B cell (primary cell): ENCODE measurements around the gene XIRP2. TPM values are rescaled to one million over a fixed set of nuclear protein-coding genes. Genes with fewer than 3 reads are reported as not detected.

Source experiments
- ATAC-seq: fragments of 200-7000 bp; cut with Tn5 transposase; one replicate; pipeline ENCODE4 v1.10.0; 2021; ENCODE audit warnings: low read depth, mild to moderate bottlenecking, moderate number of reproducible peaks, moderate library complexity
- CTCF ChIA-PET: fragments of 350-600 bp; sonication (Branson Sonifier 250); formaldehyde crosslinking; loops from one replicate; lab custom pipeline; 2021; ENCODE audit warnings: antibody characterized with exemption, inconsistent platforms; lab: Charles Lee
- POLR2A ChIA-PET: fragments of 350-600 bp; sonication (Branson Sonifier 250); formaldehyde crosslinking; loops from one replicate; lab custom pipeline; 2021; ENCODE audit warnings: antibody characterized with exemption; lab: Charles Lee
- DNase-seq: peaks from one replicate; pipeline ENCODE4 v3.0.0; 2013
- H2AFZ ChIP-seq: 2 replicates; pipeline ENCODE4 v1.6.1; 2012; ENCODE audit warnings: mild to moderate bottlenecking, low read depth, low read length; ENCODE audit not compliant: insufficient read depth, poor library complexity, severe bottlenecking
- H3K27ac ChIP-seq, 2 donors: 1 replicate in 1 of 2; 2 replicates in 1 of 2; pipeline ENCODE4 v1.5.1; 2012 to 2013; ENCODE audit warnings: low read length in 2 of 2, mild to moderate bottlenecking in 2 of 2, moderate library complexity in 1 of 2
- H3K27me3 ChIP-seq, 4 experiments: fragments of 200-600 bp in 1 of 4; sonication (generic) in 1 of 4; replicated peaks in 1 of 4; 1 replicate in 2 of 4; 2 replicates in 2 of 4; pipeline versions ENCODE4 v1.6.1 to v1.7.0; 2013 to 2016; ENCODE audit warnings: low read length in 3 of 4, mild to moderate bottlenecking in 2 of 4, mixed read lengths in 1 of 4, moderate library complexity in 1 of 4; ENCODE audit not compliant: insufficient read depth in 4 of 4, control insufficient read depth in 3 of 4; ENCODE audit errors: control extremely low read depth in 1 of 4
- H3K36me3 ChIP-seq, 2 experiments: replicated peaks in 1 of 2; 1 replicate in 1 of 2; 2 replicates in 1 of 2; pipeline versions ENCODE4 v1.6.1 to v1.7.1; 2013; ENCODE audit warnings: low read length in 1 of 2; ENCODE audit not compliant: insufficient read depth in 2 of 2, control insufficient read depth in 1 of 2; ENCODE audit errors: control extremely low read depth in 1 of 2, extremely low read depth in 1 of 2
- H3K4me1 ChIP-seq, 2 donors: fragments of 200-600 bp in 1 of 2; sonication (generic) in 1 of 2; 1 replicate in 1 of 2; 2 replicates in 1 of 2; pipeline versions ENCODE4 v1.5.1 to v1.6.1; 2013 to 2017; ENCODE audit warnings: low read length in 2 of 2; ENCODE audit not compliant: control insufficient read depth in 2 of 2, insufficient read depth in 2 of 2
- H3K4me2 ChIP-seq: replicated peaks from 2 replicates; pipeline ENCODE3; 2012; ENCODE audit warnings: mild to moderate bottlenecking, low read depth, low read length; ENCODE audit not compliant: poor library complexity, severe bottlenecking
- H3K4me3 ChIP-seq, 5 experiments: fragments of 200-600 bp in 1 of 5; sonication (generic) in 1 of 5; 1 replicate in 3 of 5; 2 replicates in 2 of 5; pipeline versions ENCODE4 v1.5.1 to v1.7.0; 2011 to 2016; ENCODE audit warnings: low read length in 4 of 5, mild to moderate bottlenecking in 4 of 5, low read depth in 2 of 5, control low read depth in 1 of 5, moderate library complexity in 1 of 5; ENCODE audit not compliant: insufficient read depth in 1 of 5; ENCODE audit errors: control extremely low read depth in 1 of 5, extremely low read depth in 1 of 5
- H3K79me2 ChIP-seq: fragments of 200-600 bp; sonication (generic); one replicate; pipeline ENCODE4 v1.6.0; 2016; ENCODE audit warnings: low read length; ENCODE audit not compliant: control insufficient read depth, insufficient read depth
- H3K9ac ChIP-seq: fragments of 200-600 bp; sonication (generic); 2 replicates; pipeline ENCODE4 v1.6.1; 2017; ENCODE audit warnings: mild to moderate bottlenecking, low read length, moderate library complexity
- H3K9me3 ChIP-seq, 3 donors: one replicate each; pipeline versions ENCODE4 v1.6.1 to v1.7.1; 2013; ENCODE audit warnings: low read length in 2 of 3; ENCODE audit not compliant: control insufficient read depth in 2 of 3, insufficient read depth in 1 of 3; ENCODE audit errors: control extremely low read depth in 1 of 3
- H4K20me1 ChIP-seq: 2 replicates; pipeline ENCODE4 v1.6.0; 2012; ENCODE audit warnings: mild to moderate bottlenecking, low read length; ENCODE audit not compliant: insufficient read depth, control insufficient read depth, poor library complexity, severe bottlenecking
- H3K27ac Mint-ChIP-seq: one replicate; pipeline ENCODE4 v1.8.0; 2021; ENCODE audit warnings: mixed read lengths
- H3K27me3 Mint-ChIP-seq: one replicate; pipeline ENCODE4 v1.8.0; 2021; ENCODE audit warnings: mixed read lengths
- H3K4me1 Mint-ChIP-seq: one replicate; pipeline ENCODE4 v1.8.0; 2021; ENCODE audit warnings: mixed read lengths
- H3K4me3 Mint-ChIP-seq: one replicate; pipeline ENCODE4 v1.8.0; 2021; ENCODE audit warnings: mixed read lengths
- H3K9me3 Mint-ChIP-seq: one replicate; pipeline ENCODE4 v1.8.0; 2022; ENCODE audit warnings: mixed read lengths; ENCODE audit not compliant: insufficient read depth
- EZH2 ChIP-seq: IDR thresholded peaks from 2 replicates; pipeline ENCODE4 v1.6.1; 2012; ENCODE audit warnings: borderline replicate concordance, low read depth, mild to moderate bottlenecking, moderate library complexity, low read length; ENCODE audit not compliant: insufficient read depth, poor library complexity, severe bottlenecking
- WGBS: methylation state at CpG from one replicate; pipeline ENCODE4 v1.1.5; 2013; ENCODE audit warnings: missing lambda C conversion rate; ENCODE audit not compliant: insufficient coverage; 5-methylcytosine and 5-hydroxymethylcytosine counted together
- intact Hi-C: fragments of 100-400 bp; cut with micrococcal nuclease; formaldehyde crosslinking; loops from one replicate; pipeline ENCODE4 v1.10.0; 2022
- polyA minus RNA-seq: library from RNA; depleted of rRNA, polyadenylated mRNA; stranded (reverse); fragments of >200 nt; gene quantifications from 2 replicates; pipeline ENCODE4 v1.2.3, GENCODE V29; 2012
- polyA plus RNA-seq: library from polyadenylated mRNA; depleted of rRNA; stranded (reverse); fragments of >200 nt; gene quantifications from 2 replicates; pipeline ENCODE4 v1.2.3, GENCODE V29; 2012
- total RNA-seq, 2 donors: library from RNA; stranded (reverse); fragments of 120-200 nt in 1 of 2; gene quantifications; 1 replicate in 1 of 2; 2 replicates in 1 of 2; pipeline versions ENCODE4 v1.2.3 to v1.2.4, GENCODE V29; 2013 to 2022
- TF ChIP-seq, protein P1 (sequence below): fragments of 200-600 bp; IDR thresholded peaks from one replicate; pipeline ENCODE4 v1.8.0; 2022; ENCODE audit warnings: antibody characterized with exemption, mild to moderate bottlenecking

The XIRP2 gene, protein sequence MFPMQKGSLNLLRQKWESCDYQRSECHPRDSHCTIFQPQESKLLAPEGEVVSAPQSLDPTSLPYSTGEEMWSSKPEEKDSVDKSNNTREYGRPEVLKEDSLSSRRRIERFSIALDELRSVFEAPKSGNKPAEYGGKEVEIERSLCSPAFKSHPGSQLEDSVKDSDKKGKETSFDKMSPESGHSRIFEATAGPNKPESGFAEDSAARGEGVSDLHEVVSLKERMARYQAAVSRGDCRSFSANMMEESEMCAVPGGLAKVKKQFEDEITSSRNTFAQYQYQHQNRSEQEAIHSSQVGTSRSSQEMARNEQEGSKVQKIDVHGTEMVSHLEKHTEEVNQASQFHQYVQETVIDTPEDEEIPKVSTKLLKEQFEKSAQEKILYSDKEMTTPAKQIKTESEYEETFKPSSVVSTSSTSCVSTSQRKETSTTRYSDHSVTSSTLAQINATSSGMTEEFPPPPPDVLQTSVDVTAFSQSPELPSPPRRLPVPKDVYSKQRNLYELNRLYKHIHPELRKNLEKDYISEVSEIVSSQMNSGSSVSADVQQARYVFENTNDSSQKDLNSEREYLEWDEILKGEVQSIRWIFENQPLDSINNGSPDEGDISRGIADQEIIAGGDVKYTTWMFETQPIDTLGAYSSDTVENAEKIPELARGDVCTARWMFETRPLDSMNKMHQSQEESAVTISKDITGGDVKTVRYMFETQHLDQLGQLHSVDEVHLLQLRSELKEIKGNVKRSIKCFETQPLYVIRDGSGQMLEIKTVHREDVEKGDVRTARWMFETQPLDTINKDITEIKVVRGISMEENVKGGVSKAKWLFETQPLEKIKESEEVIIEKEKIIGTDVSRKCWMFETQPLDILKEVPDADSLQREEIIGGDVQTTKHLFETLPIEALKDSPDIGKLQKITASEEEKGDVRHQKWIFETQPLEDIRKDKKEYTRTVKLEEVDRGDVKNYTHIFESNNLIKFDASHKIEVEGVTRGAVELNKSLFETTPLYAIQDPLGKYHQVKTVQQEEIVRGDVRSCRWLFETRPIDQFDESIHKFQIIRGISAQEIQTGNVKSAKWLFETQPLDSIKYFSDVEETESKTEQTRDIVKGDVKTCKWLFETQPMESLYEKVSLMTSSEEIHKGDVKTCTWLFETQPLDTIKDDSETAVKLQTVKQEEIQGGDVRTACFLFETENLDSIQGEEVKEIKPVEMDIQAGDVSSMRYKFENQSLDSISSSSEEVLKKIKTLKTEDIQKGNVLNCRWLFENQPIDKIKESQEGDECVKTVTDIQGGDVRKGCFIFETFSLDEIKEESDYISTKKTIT (N-terminal part only)
- total RNA-seq: not detected in 2 replicates
- 3.9 TPM for total RNA-seq (2013)
- not detected in 2 replicates for polyA plus RNA-seq
- 0.07 TPM in 1 of 2 replicates, not detected in the other for polyA minus RNA-seq

DNA sequence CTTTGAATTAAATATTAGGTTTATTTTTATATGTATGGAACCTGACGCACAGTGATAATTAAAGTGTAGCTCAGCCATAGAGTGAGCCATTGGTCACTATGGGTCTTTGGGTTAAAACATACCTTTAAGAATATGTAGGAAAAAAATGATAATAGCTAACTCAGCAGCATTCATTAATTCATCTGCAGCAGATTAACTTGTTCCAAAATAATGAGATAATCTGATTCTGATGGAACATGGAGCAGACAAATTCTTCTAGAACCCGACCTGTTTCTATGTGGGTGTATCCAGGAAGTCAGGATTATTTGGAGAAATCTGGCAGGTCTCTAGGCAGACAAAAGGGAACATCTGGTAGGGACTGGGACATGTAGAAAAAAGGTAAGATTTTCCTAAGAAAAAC, at the start of gene XIRP2:
Gene XIRP2, plus strand, starts transcription at position 301 of the 400 bp plus-strand sequence. CDS start 15,003 bp downstream, outside the sequence.
- 100% methylated on average over 1 of the region's 2 CpGs for WGBS
- ATAC-seq (no peak), DNase-seq (no peak)
- no peak within 1 kb of the TSS for H3K27ac Mint-ChIP-seq
- Histone ChIP-seq H3K27ac (no peak within 1 kb of the TSS), H4K20me1 (no peaks in the 10 kb centered on the region), H3K79me2 (no peaks in the 10 kb centered on the region), H3K4me3 (no peak within 1 kb of the TSS), H3K9me3 (no peaks in the 10 kb centered on the region), H3K36me3 (no peaks in the 10 kb centered on the region), H3K4me1 (no peaks in the 10 kb centered on the region), H2AFZ (no peak within 1 kb of the TSS), H3K27me3 (no peaks in the 10 kb centered on the region), H3K4me2 (no peak within 1 kb of the TSS), H3K9ac (no peak within 1 kb of the TSS)
- no peak within 1 kb of the TSS for H3K4me3 Mint-ChIP-seq
- no peaks in the 10 kb centered on the region for H3K4me1 Mint-ChIP-seq
- H3K9me3 Mint-ChIP-seq: no peaks in the 10 kb centered on the region
- no peak for TF ChIP-seq EZH2
- TF ChIP-seq, protein P1, sequence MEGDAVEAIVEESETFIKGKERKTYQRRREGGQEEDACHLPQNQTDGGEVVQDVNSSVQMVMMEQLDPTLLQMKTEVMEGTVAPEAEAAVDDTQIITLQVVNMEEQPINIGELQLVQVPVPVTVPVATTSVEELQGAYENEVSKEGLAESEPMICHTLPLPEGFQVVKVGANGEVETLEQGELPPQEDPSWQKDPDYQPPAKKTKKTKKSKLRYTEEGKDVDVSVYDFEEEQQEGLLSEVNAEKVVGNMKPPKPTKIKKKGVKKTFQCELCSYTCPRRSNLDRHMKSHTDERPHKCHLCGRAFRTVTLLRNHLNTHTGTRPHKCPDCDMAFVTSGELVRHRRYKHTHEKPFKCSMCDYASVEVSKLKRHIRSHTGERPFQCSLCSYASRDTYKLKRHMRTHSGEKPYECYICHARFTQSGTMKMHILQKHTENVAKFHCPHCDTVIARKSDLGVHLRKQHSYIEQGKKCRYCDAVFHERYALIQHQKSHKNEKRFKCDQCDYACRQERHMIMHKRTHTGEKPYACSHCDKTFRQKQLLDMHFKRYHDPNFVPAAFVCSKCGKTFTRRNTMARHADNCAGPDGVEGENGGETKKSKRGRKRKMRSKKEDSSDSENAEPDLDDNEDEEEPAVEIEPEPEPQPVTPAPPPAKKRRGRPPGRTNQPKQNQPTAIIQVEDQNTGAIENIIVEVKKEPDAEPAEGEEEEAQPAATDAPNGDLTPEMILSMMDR: no peak
- ChIA-PET CTCF (no interaction called here), POLR2A (no interaction called here)
- no peaks in the 10 kb centered on the region for H3K27me3 Mint-ChIP-seq
- intact Hi-C loops: no loop called here
